Eye (tissue), 1 donor: Measurements from ENCODE around the gene RAB3B.
"Not testable (repeated sequence)": the region's sequence is repeated elsewhere in the genome, so short reads cannot be mapped to it uniquely, and the experiment has no call there.

Source experiments
- DNase-seq: peaks from one replicate; pipeline ENCODE4 v3.0.0-alpha.2; 2015

The RAB3B gene

GRCh38 chr1:51990478-51990965 is at the start of gene RAB3B:
RAB3B (minus strand) TSS chr1:51990700; CDS start chr1:51977117, 13,583 bp downstream.
- DNase-seq = peak; percentile 88

- DNase-seq = no peak
These were observed 47.4 kb upstream of the RAB3B start for GRCh38 chr1:52037909-52038308.

DNA sequence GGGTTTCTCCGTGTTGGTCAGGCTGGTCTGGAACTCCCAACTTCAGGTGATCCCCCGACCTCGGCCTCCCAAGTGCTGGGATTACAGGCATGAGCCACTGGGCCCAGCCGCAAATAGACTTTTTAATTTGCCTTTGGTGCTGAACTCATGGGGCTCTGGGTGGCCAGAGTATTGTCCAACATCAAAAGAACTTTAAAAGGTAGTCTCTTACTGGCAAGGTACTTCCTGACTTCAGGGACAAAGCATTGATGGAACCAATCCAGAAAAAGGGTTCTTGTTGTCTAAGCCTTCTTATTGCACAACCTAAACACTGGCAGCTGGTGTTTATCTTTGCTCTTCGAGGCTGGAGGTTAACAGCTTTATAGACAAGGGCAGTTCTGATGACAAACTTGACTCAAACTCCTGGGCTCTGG is 46.9 kb upstream of the RAB3B start:
- DNase-seq = no peak

DNA sequence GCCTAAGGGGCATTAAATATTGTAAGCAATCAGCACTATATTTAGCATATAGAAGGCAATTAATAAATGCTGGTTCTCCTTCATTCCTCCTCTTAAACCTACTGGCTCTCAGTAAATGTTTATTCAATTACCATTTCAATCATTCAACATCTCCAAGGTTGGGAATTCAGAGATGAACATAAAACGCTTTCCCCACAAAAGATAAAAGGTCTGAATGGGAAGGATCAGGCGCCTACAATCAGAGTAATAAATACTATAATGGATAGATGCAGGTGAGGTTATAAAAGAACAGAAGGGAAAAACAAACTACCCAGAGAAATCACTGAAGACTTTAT is 43.5 kb upstream of the RAB3B start:
- DNase-seq = no peak

DNA sequence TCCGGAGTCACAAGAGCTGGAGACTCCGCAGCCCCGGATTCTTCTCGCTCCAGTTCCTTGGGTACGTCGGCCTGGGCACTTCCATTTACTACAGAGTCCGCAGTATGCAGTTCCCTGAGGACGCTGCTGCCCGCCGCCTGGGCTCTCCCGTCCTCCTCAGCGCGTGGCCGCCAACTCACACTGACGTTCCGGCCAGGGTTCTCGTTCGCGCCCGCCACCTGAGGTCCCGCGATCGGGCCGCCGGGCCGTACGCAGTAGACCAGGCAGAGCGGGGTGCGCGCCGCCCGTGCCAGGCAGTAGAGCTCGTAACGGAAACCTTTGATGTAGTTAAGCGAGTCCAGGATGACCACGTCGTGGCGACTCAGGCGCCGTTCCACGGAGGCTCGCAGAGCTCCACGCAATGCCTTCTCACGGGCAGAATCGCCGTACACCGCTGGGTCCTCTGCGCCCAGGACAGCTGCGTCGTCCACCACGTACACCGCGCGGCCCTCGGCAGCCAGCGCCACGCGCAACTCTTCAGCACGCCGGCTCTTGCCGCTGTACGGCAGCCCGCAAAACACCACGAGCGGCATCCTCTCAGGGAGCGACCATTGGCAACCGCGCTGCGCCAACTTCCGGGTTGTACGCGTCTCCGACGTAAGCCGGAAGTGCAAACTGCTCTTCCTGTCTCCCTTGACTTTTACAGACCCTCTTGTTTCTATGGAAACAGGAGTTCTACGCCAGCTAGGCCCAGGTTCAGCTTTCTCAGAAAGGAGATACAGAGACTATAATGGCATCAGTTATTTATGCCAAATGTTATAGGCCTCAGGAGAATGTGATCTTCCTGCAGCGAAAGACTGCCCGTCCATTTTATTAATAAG is 42.9 kb upstream of the RAB3B start, which contains the start of gene KTI12:
KTI12 (minus strand) TSS at position 621 of the 860 bp plus-strand sequence; CDS start at position 572, 49 bp downstream.
- DNase-seq = peak; percentile 96

DNA sequence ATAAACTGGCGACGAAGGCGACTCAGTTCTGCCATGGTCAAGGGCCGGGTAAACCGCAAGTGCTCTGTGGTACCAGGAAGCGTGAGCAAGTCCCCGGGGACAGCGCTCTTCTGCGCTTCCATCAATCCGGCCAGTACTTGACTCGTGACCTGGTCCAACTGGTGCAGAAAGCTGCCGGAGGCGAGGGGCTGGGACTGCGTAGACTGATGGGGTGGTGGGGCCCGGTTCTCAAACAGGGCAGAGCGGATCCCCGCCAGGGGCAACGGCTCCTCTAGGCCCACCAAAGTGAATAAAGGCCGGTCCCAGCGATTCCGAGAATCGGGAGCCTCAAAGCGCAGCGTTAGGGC is 42.3 kb upstream of the RAB3B start:
- no peak for DNase-seq

- DNase-seq = no peak
These were observed 41.8 kb upstream of the RAB3B start for GRCh38 chr1:52032124-52032784.

- DNase-seq = not testable (repeated sequence)
These were observed 38.3 kb upstream of the RAB3B start for GRCh38 chr1:52028839-52029238.

GRCh38 chr1:52028328-52028727 is 37.8 kb upstream of the RAB3B start:
- no peak for DNase-seq

GRCh38 chr1:52026278-52026677 is 35.8 kb upstream of the RAB3B start:
- DNase-seq = no peak

DNA sequence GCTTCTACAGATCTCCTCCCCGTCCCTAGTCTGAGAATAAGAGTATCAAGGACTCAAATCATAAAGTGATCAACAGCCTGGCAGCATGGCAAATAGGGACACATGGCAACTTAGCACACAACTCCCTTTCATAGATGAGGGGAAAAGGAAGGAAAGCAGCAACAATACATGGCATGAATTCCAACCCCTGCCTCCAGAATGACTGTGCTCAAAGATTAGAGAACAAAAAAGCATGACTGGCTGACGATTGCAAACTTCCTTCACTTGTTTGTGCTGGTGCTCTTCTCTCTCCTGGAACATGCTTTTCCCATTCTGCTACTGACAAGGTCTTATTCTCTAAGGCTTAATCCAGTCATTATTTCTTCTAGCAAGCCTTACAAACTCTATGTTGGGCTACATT is 31.6 kb upstream of the RAB3B start:
- no peak for DNase-seq

GRCh38 chr1:52008071-52008809 is 17.7 kb upstream of the RAB3B start:
- no peak for DNase-seq

- no peak for DNase-seq
These were observed 16.9 kb upstream of the RAB3B start for GRCh38 chr1:52007215-52008002.

- DNase-seq = not testable (repeated sequence)
These were observed 15.6 kb upstream of the RAB3B start for GRCh38 chr1:52006081-52006553.

- not testable (repeated sequence) for DNase-seq
These were observed 15.0 kb upstream of the RAB3B start for GRCh38 chr1:52005548-52005947.

GRCh38 chr1:52003877-52004276 is 13.4 kb upstream of the RAB3B start:
- no peak for DNase-seq

DNA sequence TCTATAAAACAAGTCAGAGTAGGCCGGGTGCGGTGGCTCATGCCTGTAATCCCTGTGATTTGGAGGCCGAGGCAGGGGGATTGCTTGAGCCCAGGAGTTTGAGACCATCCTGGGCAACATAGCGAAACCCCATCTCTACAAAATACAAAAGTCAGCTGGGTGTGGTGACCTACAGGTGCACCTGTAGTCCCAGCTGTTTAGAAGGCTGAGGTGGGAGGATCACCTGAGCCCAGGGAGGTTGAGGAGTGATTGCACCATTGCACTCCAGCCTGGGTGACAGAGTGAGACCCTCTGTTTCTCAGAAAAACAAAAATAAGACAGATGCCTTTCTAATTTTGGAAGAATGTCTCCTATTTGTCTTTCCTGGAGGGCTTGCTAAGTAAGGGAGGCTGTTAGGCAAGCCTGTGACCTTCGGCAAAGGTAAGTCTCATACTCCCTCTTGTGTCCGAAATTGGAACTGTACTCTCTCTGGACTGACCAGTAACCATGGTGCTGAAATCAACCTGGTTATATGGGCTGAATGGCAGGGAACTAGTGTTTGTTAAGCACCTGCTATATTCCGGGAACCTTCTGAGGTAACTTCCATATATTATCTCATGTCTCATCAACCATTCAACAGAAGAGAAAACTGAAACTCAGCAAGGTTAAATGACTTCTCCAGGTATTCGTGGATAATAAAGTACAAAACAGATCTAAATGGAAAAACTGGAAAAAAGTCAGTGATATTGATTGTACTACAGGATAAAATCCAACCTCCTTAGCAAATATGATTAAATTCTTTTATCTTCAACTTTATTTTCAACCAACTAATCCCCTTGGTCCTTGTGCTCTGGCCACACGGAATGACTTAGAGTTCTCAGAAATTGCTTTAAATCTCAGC is 11.8 kb upstream of the RAB3B start:
- DNase-seq = peak; percentile 97

- no peak for DNase-seq
These were observed 8.2 kb upstream of the RAB3B start for GRCh38 chr1:51998701-51999100.

- DNase-seq = no peak
These were observed 7.5 kb upstream of the RAB3B start for GRCh38 chr1:51997974-51998382.

DNA sequence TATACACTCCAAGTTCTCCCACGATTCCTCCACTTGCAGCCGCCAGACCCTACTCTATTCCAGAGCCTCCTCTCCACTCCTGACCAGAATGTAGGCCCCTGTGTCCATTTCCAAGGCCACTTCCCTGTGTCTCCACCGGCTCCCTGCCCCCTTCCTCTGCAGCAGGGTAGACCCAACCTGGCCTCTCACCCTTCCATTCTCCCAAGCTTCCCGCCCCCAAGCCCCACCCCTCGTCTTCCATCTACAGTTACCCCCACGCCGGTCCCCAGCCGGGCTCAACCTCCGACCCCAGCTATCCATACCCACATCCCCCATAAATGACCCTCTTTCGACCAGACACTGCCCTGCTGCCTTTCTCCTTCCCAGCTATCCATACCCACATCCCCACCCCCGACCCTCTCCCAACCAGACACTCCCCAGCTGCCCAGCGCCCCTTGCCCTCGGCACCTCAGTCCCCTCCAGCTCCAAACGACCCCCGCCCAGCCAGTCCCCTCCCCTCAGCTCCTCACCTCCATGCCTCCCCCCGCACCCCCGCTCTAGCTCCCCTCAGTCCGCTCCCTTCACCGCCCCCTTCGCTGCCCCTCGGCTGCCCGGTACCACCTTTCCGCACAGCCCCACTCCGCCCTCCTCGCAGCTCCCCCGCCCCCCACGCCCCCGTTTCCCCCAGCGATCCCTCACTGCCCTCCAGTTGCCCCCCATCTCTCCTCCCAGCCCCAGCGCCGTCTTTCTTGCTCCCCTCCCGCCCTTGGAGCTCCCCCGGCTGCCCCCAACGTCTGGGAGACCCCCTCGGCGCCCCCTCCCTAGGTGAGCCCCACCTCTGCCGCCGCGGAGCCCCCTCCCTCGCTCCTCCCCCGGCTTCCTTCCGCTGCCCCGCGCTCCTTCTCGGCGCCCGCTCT is 670 bp downstream of the RAB3B start:
- DNase-seq = no peak
